G401.6 (cell line): ENCODE results near the gene TC2N.
"Not testable (repeated sequence)": the region's sequence is repeated elsewhere in the genome, so short reads cannot be mapped to it uniquely, and the experiment has no call there.

Experiments used
- FAIRE-seq: peaks from 2 replicates; lab custom pipeline; 2012; peaks lifted over from hg19 to GRCh38; lab: Jason Lieb, UNC

The TC2N gene

GRCh38 chr14:91830777-91831176, 36.6 kb downstream of the TC2N start:
- no peak for FAIRE-seq

- FAIRE-seq = no peak
Measured at GRCh38 chr14:91829511-91829910, 37.8 kb downstream of the TC2N start.

- no peak for FAIRE-seq
Measured at GRCh38 chr14:91827746-91828145, 39.6 kb downstream of the TC2N start.

GRCh38 chr14:91817566-91818325, 49.6 kb downstream of the TC2N start:
- FAIRE-seq = no peak

- FAIRE-seq = no peak
Measured at GRCh38 chr14:91814317-91814716, 53.0 kb downstream of the TC2N start.

GRCh38 chr14:91810699-91811098, 56.6 kb downstream of the TC2N start:
- FAIRE-seq = no peak

- no peak for FAIRE-seq
Measured at GRCh38 chr14:91806716-91807115, 60.6 kb downstream of the TC2N start.

GRCh38 chr14:91806094-91806493, 61.2 kb downstream of the TC2N start:
- FAIRE-seq = not testable (repeated sequence)

GRCh38 chr14:91805659-91806058, 61.7 kb downstream of the TC2N start:
- FAIRE-seq = no peak

- FAIRE-seq = no peak
Measured at GRCh38 chr14:91801358-91801757, 66.0 kb downstream of the TC2N start.

GRCh38 chr14:91796617-91797347, 70.6 kb downstream of the TC2N start:
- peak; percentile 60 for FAIRE-seq

GRCh38 chr14:91793704-91794103, 73.6 kb downstream of the TC2N start:
- no peak for FAIRE-seq

- FAIRE-seq = no peak
Measured at GRCh38 chr14:91786188-91786587, 81.1 kb downstream of the TC2N start.

GRCh38 chr14:91780452-91780851, 86.9 kb downstream of the TC2N start:
- FAIRE-seq = no peak

- no peak for FAIRE-seq
Measured at GRCh38 chr14:91778217-91778616, 89.1 kb downstream of the TC2N start.

- FAIRE-seq = no peak
Measured at GRCh38 chr14:91774140-91775096, 92.9 kb downstream of the TC2N start.

- no peak for FAIRE-seq
Measured at GRCh38 chr14:91770185-91770584, 97.2 kb downstream of the TC2N start.

- no peak for FAIRE-seq
Measured at GRCh38 chr14:91755570-91756295, 111.6 kb downstream of the TC2N start.

GRCh38 chr14:91754819-91755218, 112.5 kb downstream of the TC2N start:
- no peak for FAIRE-seq

- no peak for FAIRE-seq
Measured at GRCh38 chr14:91754185-91754584, 113.2 kb downstream of the TC2N start.

- FAIRE-seq = no peak
Measured at GRCh38 chr14:91753501-91754128, 113.7 kb downstream of the TC2N start.
